GM23248 (cell line): ENCODE measurements around the gene GCN1. TPM values are rescaled to one million over a fixed set of nuclear protein-coding genes. Genes with fewer than 3 reads are reported as not detected.
A peak's percentile ranks its signal among the peaks of the same experiment; 100 is the strongest.

ENCODE experiments used
- DNase-seq: peaks from one replicate; pipeline ENCODE4 v3.0.0-alpha.2; 2015
- H2AFZ ChIP-seq: fragments of 200-600 bp; sonication (generic); 2 replicates; pipeline ENCODE4 v1.6.1; 2016; ENCODE audit warnings: antibody characterized with exemption
- H3F3A ChIP-seq: fragments of 200-600 bp; sonication (generic); 2 replicates; pipeline ENCODE4 v1.6.1; 2016; ENCODE audit warnings: mild to moderate bottlenecking, antibody characterized with exemption, mixed run types; ENCODE audit not compliant: insufficient read depth
- H3K27ac ChIP-seq: fragments of 200-600 bp; sonication (generic); 2 replicates; pipeline ENCODE4 v1.5.1; 2016; ENCODE audit warnings: mild to moderate bottlenecking
- H3K27me3 ChIP-seq: fragments of 200-600 bp; sonication (generic); replicated peaks from 2 replicates; pipeline ENCODE4 v1.6.1; 2016; ENCODE audit warnings: mild to moderate bottlenecking; ENCODE audit not compliant: insufficient read depth
- H3K36me3 ChIP-seq: fragments of 200-600 bp; sonication (generic); 2 replicates; pipeline ENCODE4 v1.6.1; 2016; ENCODE audit warnings: low read depth, mild to moderate bottlenecking
- H3K4me1 ChIP-seq: fragments of 200-600 bp; sonication (generic); 2 replicates; pipeline ENCODE4 v1.6.1; 2016; ENCODE audit warnings: mild to moderate bottlenecking; ENCODE audit not compliant: insufficient read depth
- H3K4me2 ChIP-seq: fragments of 200-600 bp; sonication (generic); one replicate; pipeline ENCODE4 v1.6.1; 2016; ENCODE audit warnings: mild to moderate bottlenecking; ENCODE audit not compliant: unreplicated experiment
- H3K4me3 ChIP-seq: fragments of 200-600 bp; sonication (generic); 2 replicates; pipeline ENCODE4 v1.5.1; 2016; ENCODE audit warnings: mild to moderate bottlenecking
- H3K79me2 ChIP-seq: fragments of 200-600 bp; sonication (generic); 2 replicates; pipeline ENCODE4 v1.6.1; 2016; ENCODE audit warnings: mild to moderate bottlenecking; ENCODE audit not compliant: insufficient read depth
- H3K9ac ChIP-seq: fragments of 200-600 bp; sonication (generic); 2 replicates; pipeline ENCODE4 v1.6.1; 2016; ENCODE audit warnings: mild to moderate bottlenecking
- H3K9me2 ChIP-seq: fragments of 200-600 bp; sonication (generic); 2 replicates; pipeline ENCODE4 v1.6.1; 2016; ENCODE audit warnings: mixed run types, mild to moderate bottlenecking, moderate library complexity; ENCODE audit not compliant: insufficient read depth
- H3K9me3 ChIP-seq: fragments of 200-600 bp; sonication (generic); one replicate; pipeline ENCODE4 v1.6.1; 2017; ENCODE audit warnings: low read depth
- H4K20me1 ChIP-seq: fragments of 200-600 bp; sonication (generic); 2 replicates; pipeline ENCODE4 v1.6.0; 2016; ENCODE audit not compliant: insufficient read depth
- EZH2 ChIP-seq: fragments of 200-600 bp; sonication (generic); IDR thresholded peaks from 2 replicates; pipeline ENCODE4 v1.6.1; 2018; ENCODE audit warnings: antibody characterized with exemption, mild to moderate bottlenecking; ENCODE audit not compliant: insufficient read depth, poor library complexity, severe bottlenecking
- EZH2phosphoT487 ChIP-seq: fragments of 200-600 bp; sonication (generic); IDR thresholded peaks from 2 replicates; pipeline ENCODE4 v1.6.1; 2018; ENCODE audit warnings: antibody characterized with exemption, moderate library complexity, mild to moderate bottlenecking, low read depth; ENCODE audit not compliant: insufficient read depth
- WGBS, 2 experiments: methylation state at CpG; one replicate each; pipeline ENCODE4 v1.1.6; 2015 to 2017; ENCODE audit warnings: low lambda C conversion rate in 2 of 2, low coverage in 1 of 2; ENCODE audit errors: missing lambda C conversion rate in 2 of 2; 5-methylcytosine and 5-hydroxymethylcytosine counted together
- in situ Hi-C: fragments of 300-500 bp; cut with MboI; formaldehyde crosslinking; loops from 2 replicates; pipeline ENCODE4 v1.15.0; 2020
- polyA plus RNA-seq: library from polyadenylated mRNA; unstranded; fragments of >200 nt; fragmentation: Nextera tagmentation; extraction: Ambion mirVana; gene quantifications from 2 replicates; pipeline ENCODE4 v1.2.1, GENCODE V29; 2016
- total RNA-seq: library from RNA; depleted of rRNA; stranded (reverse); fragments of >200 nt; shearing (Covaris generic); gene quantifications from 2 replicates; pipeline ENCODE4 v1.2.3, GENCODE V29; 2014

The GCN1 gene
- total and polyA plus RNA-seq, 2 experiments from 2014 or later = 24.2 to 74.8 TPM

DNA sequence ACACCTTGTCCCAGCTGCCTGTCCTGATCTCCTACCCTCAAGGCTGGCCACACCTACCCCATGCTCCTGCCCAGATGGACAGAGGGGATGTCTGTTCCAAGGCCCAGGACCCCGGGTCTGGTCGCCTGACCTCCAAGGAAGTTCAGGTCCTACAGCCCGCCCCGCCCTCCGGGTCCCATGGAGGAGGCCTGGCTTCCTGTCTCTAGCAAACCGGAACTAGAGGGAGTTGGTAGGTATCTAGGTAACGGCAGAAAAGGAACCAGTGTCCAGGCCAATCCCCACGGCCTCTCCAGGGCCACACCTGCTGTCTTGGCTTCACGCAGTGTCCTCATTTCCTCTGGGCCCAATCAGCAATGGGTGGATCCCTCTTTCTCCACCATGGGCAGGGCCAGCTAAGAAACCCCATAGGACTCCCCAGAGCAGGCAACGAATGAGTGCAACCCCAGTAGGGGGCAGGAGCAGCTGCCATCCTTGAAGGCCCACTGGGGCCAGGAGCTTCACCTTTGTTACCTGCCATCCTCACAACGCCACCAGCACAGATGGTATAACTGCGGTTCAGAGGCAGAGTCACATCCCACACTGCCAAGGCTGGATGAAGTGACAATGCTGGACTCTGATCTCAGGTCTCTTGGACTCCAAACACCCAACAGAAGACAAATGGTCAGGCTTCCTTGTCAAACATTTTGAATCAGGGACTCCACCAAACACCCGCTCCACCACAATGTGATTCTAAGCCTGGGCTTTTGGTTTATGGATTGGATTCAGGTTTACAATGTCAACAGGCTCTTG, 31.5 kb upstream of the GCN1 start:
- in situ Hi-C loops = loop anchor here (10.0 kb wide), 1 partner anchor 49 kb away; no protein-coding TSS in a partner anchor
- Histone ChIP-seq H3K36me3 (peaks cover 14% of the 10 kb centered on the region; the same call in 1 of the 2 replicates), H3K9me2 (no peaks in the 10 kb centered on the region), H3K4me1 (peaks cover 41% of the 10 kb centered on the region), H3K9ac (peak overlapping the region; percentile 31), H3K9me3 (no peaks in the 10 kb centered on the region), H3K27ac (peak overlapping the region; percentile 50), H2AFZ (no peak overlapping the region), H4K20me1 (no peaks in the 10 kb centered on the region), H3K79me2 (peaks cover 94% of the 10 kb centered on the region), H3F3A (peaks cover 49% of the 10 kb centered on the region), H3K4me3 (no peak overlapping the region), H3K27me3 (no peaks in the 10 kb centered on the region), H3K4me2 (no peak overlapping the region)
- TF ChIP-seq EZH2 (no peak), EZH2phosphoT487 (no peak)
- WGBS, 2 experiments = 69 to 74% methylated on average over 13 of the region's 13 CpGs
- no peak for DNase-seq

DNA sequence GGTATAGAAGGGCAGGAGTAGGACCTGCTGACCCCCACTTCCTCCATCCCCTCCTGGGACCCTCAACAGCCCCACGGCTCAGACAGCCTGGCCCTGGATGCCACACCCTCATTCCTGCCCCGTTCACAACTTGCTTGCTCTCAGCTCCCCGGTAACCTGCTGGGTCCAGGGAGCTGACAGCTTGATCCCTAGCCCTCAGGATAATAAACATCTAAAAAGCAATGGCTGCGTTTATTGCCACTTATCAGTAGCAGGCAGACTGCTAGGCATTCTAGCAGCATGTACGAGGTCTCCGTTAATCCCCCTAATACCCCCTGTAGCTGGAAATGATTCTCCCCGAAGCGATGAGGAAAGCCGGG, 30.7 kb upstream of the GCN1 start:
- Histone ChIP-seq H3K4me3 (no peak overlapping the region), H3K9me3 (no peaks in the 10 kb centered on the region), H3K27ac (peak overlapping the region; percentile 50), H3K27me3 (no peaks in the 10 kb centered on the region), H3K9ac (peak overlapping the region; percentile 31; the same call in 1 of the 2 replicates), H3F3A (peaks cover 43% of the 10 kb centered on the region), H3K9me2 (no peaks in the 10 kb centered on the region), H3K36me3 (peaks cover 14% of the 10 kb centered on the region; the same call in 1 of the 2 replicates), H2AFZ (no peak overlapping the region), H3K4me2 (no peak overlapping the region), H4K20me1 (no peaks in the 10 kb centered on the region), H3K4me1 (peaks cover 32% of the 10 kb centered on the region), H3K79me2 (peaks cover 100% of the 10 kb centered on the region)
- no peak for DNase-seq
- WGBS, 2 experiments = 59 to 65% methylated on average over 9 of the region's 9 CpGs
- no peak for TF ChIP-seq EZH2phosphoT487
- TF ChIP-seq EZH2 = no peak
- in situ Hi-C loops = loop anchor here (10.0 kb wide), 1 partner anchor 50 kb away; no protein-coding TSS in a partner anchor

DNA sequence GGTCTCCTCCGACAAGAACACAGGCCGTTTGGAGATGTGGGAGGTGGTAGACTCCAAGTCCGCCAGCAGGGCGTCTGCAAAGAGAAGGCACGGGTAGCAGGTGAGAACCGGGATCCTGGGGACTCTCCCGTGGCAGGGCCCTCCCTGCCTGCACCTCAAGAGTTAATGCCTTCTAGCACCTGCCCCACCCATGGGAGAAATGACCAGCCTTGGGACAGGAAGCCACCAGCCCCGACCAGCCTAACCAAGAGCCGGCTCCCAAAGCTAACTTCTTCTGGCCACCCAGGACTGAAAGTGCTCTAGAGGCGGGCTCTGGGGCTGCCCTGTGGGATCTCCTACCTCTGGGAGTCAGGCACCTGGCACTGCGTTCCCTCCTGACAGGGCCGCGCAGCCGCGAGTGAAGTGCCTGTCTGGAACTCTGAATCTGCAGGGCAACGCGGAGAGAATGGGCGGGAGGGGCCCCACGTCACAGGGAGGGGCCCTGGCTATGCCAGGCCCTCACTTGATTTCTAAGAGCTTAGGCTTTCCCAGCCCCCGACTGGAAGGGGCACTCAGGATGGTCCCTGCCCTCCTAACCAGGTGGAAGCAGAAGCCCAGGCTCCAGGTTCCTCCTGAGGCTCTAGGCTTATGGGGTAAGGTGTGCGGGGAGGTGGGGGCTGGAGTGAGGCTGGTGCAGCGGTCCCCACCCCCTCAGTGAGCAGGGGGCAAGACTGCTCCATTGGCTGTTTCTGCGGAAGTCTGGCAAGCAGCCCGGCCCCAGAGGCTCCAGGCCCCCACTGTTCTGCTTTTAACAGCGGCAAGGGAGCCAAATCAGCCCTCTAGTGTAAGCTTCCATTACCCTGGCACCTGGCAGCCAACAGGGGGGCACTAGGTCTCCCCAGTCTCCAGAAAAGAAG, 30.0 kb upstream of the GCN1 start:
- peaks cover 37% of the 10 kb centered on the region for H3F3A ChIP-seq
- WGBS, 2 experiments = 54 to 67% methylated on average over 18 to 25 of the region's 25 CpGs
- peak overlapping the region; percentile 50 for H3K27ac ChIP-seq
- peaks cover 26% of the 10 kb centered on the region for H3K4me1 ChIP-seq
- H3K27me3 ChIP-seq = no peaks in the 10 kb centered on the region
- H3K4me2 ChIP-seq = no peak overlapping the region
- no peaks in the 10 kb centered on the region for H4K20me1 ChIP-seq
- no peaks in the 10 kb centered on the region for H3K9me3 ChIP-seq
- no peak overlapping the region for H3K4me3 ChIP-seq
- peak; percentile 46 for DNase-seq
- H2AFZ ChIP-seq = no peak overlapping the region
- peak overlapping the region; percentile 31; the same call in 1 of the 2 replicates for H3K9ac ChIP-seq
- H3K79me2 ChIP-seq = peaks cover 100% of the 10 kb centered on the region
- H3K36me3 ChIP-seq = peaks cover 19% of the 10 kb centered on the region; the same call in 1 of the 2 replicates
- in situ Hi-C loops = loop anchor here (10.0 kb wide), 1 partner anchor 50 kb away; no protein-coding TSS in a partner anchor
- H3K9me2 ChIP-seq = no peaks in the 10 kb centered on the region
- TF ChIP-seq EZH2phosphoT487 (no peak), EZH2 (no peak)
